ENCODE data around the gene RASA1. TPM values are rescaled to one million over a fixed set of nuclear protein-coding genes. Genes with fewer than 3 reads are reported as not detected.

Gene RASA1
- total RNA-seq, 1 experiment from 2014 or later: 40.1 TPM

DNA sequence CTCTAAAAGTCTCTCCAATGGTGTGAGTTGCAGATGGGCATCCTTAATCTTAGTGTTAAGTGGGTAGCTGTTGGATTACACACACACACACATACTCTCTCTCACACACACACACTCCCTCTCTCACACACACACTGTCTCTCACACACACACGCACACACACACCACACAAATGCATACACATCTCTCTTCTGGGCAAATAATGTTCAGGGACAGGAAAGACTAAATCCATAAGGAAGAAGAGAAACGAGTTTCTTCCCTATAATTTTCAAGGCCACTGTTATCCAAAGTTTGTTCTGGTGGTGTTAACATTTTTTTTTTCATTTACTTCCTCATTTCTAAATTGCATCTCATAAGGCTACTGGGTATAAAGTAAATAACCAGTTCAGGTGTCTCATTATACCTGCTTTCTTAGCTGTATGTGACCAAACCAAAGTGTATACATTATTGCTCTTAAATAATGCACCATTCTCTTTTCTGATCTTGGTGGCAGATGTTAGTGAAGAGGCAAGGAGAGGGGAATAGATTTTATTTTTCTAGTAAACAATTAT, 167.5 kb downstream of the RASA1 start:
- Histone ChIP-seq H3K36me3 (ENCODE audit: low read depth, low read length) (no peaks in the 10 kb centered on the region), H3K4me3 (ENCODE audit: low read length) (no peak overlapping the region), H3K27ac (ENCODE audit: low read length) (no peak overlapping the region), H3K4me1 (ENCODE audit: insufficient read depth, low read length) (no peaks in the 10 kb centered on the region), H3F3A (ENCODE audit: low read length, unreplicated experiment) (no peaks in the 10 kb centered on the region), H3K27me3 (ENCODE audit: low read length) (no peaks in the 10 kb centered on the region), H3K79me2 (ENCODE audit: low read length) (no peaks in the 10 kb centered on the region), H3K9me3 (ENCODE audit: low read length) (no peaks in the 10 kb centered on the region), H3K9me2 (replicated peaks; ENCODE audit: low read length) (no peaks in the 10 kb centered on the region), H2AFZ (ENCODE audit: low read length) (no peak overlapping the region), H3K9ac (ENCODE audit: low read length) (no peak overlapping the region), H3K4me2 (ENCODE audit: low read length) (no peak overlapping the region), H4K20me1 (ENCODE audit: low read length) (no peaks in the 10 kb centered on the region)
- ChIA-PET CTCF (interaction anchor here (0.5 kb wide), 1 partner anchor 17 kb away, joined by 3 read pairs; no protein-coding TSS in a partner anchor), POLR2A (ENCODE audit: unreplicated experiment) (no interaction called here)
- DNase-seq (no peak), ATAC-seq (no peak)
- BruUV-seq (replicated peaks): no TSS peak
- intact Hi-C loops (cut with micrococcal nuclease): no loop called here
- TF ChIP-seq EZH2 (IDR thresholded peaks at IDR 0.05; ENCODE audit: low read length, unreplicated experiment) (no peak), EZH2phosphoT487 (IDR thresholded peaks at IDR 0.05; ENCODE audit: borderline replicate concordance, low read length) (no peak)
- TF ChIP-seq, protein P1, sequence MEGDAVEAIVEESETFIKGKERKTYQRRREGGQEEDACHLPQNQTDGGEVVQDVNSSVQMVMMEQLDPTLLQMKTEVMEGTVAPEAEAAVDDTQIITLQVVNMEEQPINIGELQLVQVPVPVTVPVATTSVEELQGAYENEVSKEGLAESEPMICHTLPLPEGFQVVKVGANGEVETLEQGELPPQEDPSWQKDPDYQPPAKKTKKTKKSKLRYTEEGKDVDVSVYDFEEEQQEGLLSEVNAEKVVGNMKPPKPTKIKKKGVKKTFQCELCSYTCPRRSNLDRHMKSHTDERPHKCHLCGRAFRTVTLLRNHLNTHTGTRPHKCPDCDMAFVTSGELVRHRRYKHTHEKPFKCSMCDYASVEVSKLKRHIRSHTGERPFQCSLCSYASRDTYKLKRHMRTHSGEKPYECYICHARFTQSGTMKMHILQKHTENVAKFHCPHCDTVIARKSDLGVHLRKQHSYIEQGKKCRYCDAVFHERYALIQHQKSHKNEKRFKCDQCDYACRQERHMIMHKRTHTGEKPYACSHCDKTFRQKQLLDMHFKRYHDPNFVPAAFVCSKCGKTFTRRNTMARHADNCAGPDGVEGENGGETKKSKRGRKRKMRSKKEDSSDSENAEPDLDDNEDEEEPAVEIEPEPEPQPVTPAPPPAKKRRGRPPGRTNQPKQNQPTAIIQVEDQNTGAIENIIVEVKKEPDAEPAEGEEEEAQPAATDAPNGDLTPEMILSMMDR (conservative IDR thresholded peaks at IDR 0.05; ENCODE audit: low read depth, low read length): no peak

DNA sequence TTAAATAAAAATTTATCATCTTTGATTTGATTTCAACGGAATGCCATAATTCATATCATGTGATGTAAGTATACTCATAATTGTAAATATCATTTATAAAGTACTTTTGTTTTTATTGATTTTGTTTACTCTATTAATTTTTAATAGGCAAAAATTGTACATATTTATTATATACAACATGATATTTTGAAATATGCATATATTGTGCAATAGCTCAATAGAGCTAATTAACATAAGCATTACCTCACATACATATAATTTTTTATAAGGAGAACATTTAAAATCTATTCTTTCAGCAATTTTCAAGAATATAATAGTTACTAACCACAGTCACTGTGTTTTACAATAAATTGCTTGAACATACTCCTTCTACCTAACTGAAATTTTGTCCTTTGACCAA, 170.0 kb downstream of the RASA1 start:
- POLR2A ChIA-PET (ENCODE audit: unreplicated experiment): no interaction called here
- Histone ChIP-seq H3K9ac (ENCODE audit: low read length) (no peak overlapping the region), H3K36me3 (ENCODE audit: low read depth, low read length) (no peaks in the 10 kb centered on the region), H3F3A (ENCODE audit: low read length, unreplicated experiment) (no peaks in the 10 kb centered on the region), H3K4me1 (ENCODE audit: insufficient read depth, low read length) (no peaks in the 10 kb centered on the region), H3K27me3 (ENCODE audit: low read length) (no peaks in the 10 kb centered on the region), H3K9me2 (replicated peaks; ENCODE audit: low read length) (no peaks in the 10 kb centered on the region), H3K27ac (ENCODE audit: low read length) (no peak overlapping the region), H3K4me2 (ENCODE audit: low read length) (no peak overlapping the region), H3K9me3 (ENCODE audit: low read length) (no peaks in the 10 kb centered on the region), H2AFZ (ENCODE audit: low read length) (no peak overlapping the region), H3K4me3 (ENCODE audit: low read length) (no peak overlapping the region), H4K20me1 (ENCODE audit: low read length) (no peaks in the 10 kb centered on the region), H3K79me2 (ENCODE audit: low read length) (no peaks in the 10 kb centered on the region)
- intact Hi-C loops (cut with micrococcal nuclease): no loop called here
- no peak for DNase-seq
- CTCF ChIA-PET: no interaction called here
- no TSS peak for BruUV-seq (replicated peaks)
- ATAC-seq: no peak
- no peak for TF ChIP-seq EZH2phosphoT487 (IDR thresholded peaks at IDR 0.05; ENCODE audit: borderline replicate concordance, low read length)
- no peak for TF ChIP-seq EZH2 (IDR thresholded peaks at IDR 0.05; ENCODE audit: low read length, unreplicated experiment)
- TF ChIP-seq, protein P1 (conservative IDR thresholded peaks at IDR 0.05; ENCODE audit: low read depth, low read length): no peak

DNA sequence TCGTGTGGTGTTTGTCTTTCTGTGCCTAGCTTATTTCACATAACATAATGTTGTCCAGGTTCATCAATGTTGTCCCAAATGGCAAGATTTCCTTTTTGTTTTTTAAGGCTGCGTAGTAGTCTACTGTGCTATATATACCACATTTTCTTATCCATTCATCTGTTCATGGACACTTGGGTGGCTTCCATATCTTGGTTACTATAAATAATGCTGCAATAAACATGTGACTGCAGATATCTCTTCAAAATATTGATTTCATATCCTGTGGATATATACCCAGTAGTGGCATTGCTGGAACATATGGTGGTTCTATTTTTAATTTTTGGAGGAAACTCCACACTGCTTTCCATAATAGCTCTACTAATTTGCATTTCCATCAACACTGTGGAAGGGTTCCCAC, 170.5 kb downstream of the RASA1 start:
- Histone ChIP-seq H3K4me3 (ENCODE audit: low read length) (no peak overlapping the region), H2AFZ (ENCODE audit: low read length) (no peak overlapping the region), H3F3A (ENCODE audit: low read length, unreplicated experiment) (no peaks in the 10 kb centered on the region), H3K4me2 (ENCODE audit: low read length) (no peak overlapping the region), H3K4me1 (ENCODE audit: insufficient read depth, low read length) (no peaks in the 10 kb centered on the region), H3K9me2 (replicated peaks; ENCODE audit: low read length) (no peaks in the 10 kb centered on the region), H3K9me3 (ENCODE audit: low read length) (no peaks in the 10 kb centered on the region), H3K27me3 (ENCODE audit: low read length) (no peaks in the 10 kb centered on the region), H3K27ac (ENCODE audit: low read length) (no peak overlapping the region), H3K79me2 (ENCODE audit: low read length) (no peaks in the 10 kb centered on the region), H3K36me3 (ENCODE audit: low read depth, low read length) (no peaks in the 10 kb centered on the region), H4K20me1 (ENCODE audit: low read length) (no peaks in the 10 kb centered on the region), H3K9ac (ENCODE audit: low read length) (no peak overlapping the region)
- BruUV-seq (replicated peaks): no TSS peak
- TF ChIP-seq, protein P1 (conservative IDR thresholded peaks at IDR 0.05; ENCODE audit: low read depth, low read length): no peak
- TF ChIP-seq EZH2phosphoT487 (IDR thresholded peaks at IDR 0.05; ENCODE audit: borderline replicate concordance, low read length): no peak
- no peak for TF ChIP-seq EZH2 (IDR thresholded peaks at IDR 0.05; ENCODE audit: low read length, unreplicated experiment)
- intact Hi-C loops (cut with micrococcal nuclease): no loop called here
- ATAC-seq (no peak), DNase-seq (no peak)
- POLR2A ChIA-PET (ENCODE audit: unreplicated experiment): no interaction called here
- CTCF ChIA-PET: no interaction called here

Data from PC-3 (cell line).